ENCODE results near the gene SORL1. TPM values are rescaled to one million over a fixed set of nuclear protein-coding genes. Genes with fewer than 3 reads are reported as not detected.

The SORL1 gene
- total and polyA plus RNA-seq, 2 of the 8 experiments (the other 6 are each of a cell fraction or from before 2014, with no cell fraction given): 38.1 to 65.5 TPM

- no peaks in the 10 kb centered on the region for H3K36me3 ChIP-seq (ENCODE audit: control insufficient read depth in 2 of 4, insufficient read depth in 4 of 4, low read length in 3 of 4)
- H3K79me1 ChIP-seq (ENCODE audit: low read depth, low read length): no peaks in the 10 kb centered on the region
- H2AK5ac ChIP-seq (ENCODE audit: low read depth, low read length): no peak overlapping the region
- POLR2A ChIA-PET (ENCODE audit: partially characterized antibody): no interaction called here
- H4K91ac ChIP-seq (replicated peaks; ENCODE audit: insufficient read length, low read length): no peak overlapping the region
- H4K20me1 ChIP-seq (replicated peaks in 1 of 2; ENCODE audit: control insufficient read depth in 1 of 2, insufficient read depth in 2 of 2, low read length in 2 of 2): no peaks in the 10 kb centered on the region
- H3K23ac ChIP-seq (ENCODE audit: insufficient read length): no peak overlapping the region
- no peak overlapping the region for H2BK12ac ChIP-seq (ENCODE audit: low read depth, low read length)
- H4K5ac ChIP-seq (ENCODE audit: insufficient read length, low read depth, low read length): no peak overlapping the region
- no peak overlapping the region for H3K9ac ChIP-seq (replicated peaks in 1 of 4; ENCODE audit: extremely low read depth in 1 of 4, low read depth in 3 of 4, low read length in 3 of 4)
- H4K8ac ChIP-seq (ENCODE audit: extremely low read depth, insufficient read depth, low read length): no peak overlapping the region
- H2BK20ac ChIP-seq (ENCODE audit: low read length): no peak overlapping the region
- no peak overlapping the region for H3K14ac ChIP-seq (ENCODE audit: insufficient read length)
- TF ChIP-seq CBX8 (IDR thresholded peaks at IDR 0.05; ENCODE audit: borderline replicate concordance, low read depth, low read length) (no peak), TAF1 (IDR thresholded peaks at IDR 0.05; ENCODE audit: low read depth, low read length) (no peak)
- DNase-seq (ENCODE audit: low read depth in 1 of 2, low spot score in 2 of 2) (no peak), FAIRE-seq (no peak)
- no peaks in the 10 kb centered on the region for H3K27me3 ChIP-seq (replicated peaks in 1 of 4; ENCODE audit: control insufficient read depth in 3 of 4, extremely low read depth in 1 of 4, insufficient read depth in 3 of 4, low read length in 3 of 4)
- no peaks in the 10 kb centered on the region for H3K9me3 ChIP-seq (ENCODE audit: insufficient read depth in 2 of 2, low read depth in 1 of 2, low read length in 1 of 2)
- H3K23me2 ChIP-seq (ENCODE audit: low read depth, low read length): no peaks in the 10 kb centered on the region
- H3K18ac ChIP-seq (ENCODE audit: extremely low read depth, low read length): no peak overlapping the region
- H3K79me2 ChIP-seq (ENCODE audit: control insufficient read depth in 1 of 2, insufficient read depth in 2 of 2, low read length in 2 of 2): no peaks in the 10 kb centered on the region
- no peak overlapping the region for H3K4me2 ChIP-seq (ENCODE audit: insufficient read depth in 1 of 2, low read depth in 2 of 2, low read length in 2 of 2)
- H2BK120ac ChIP-seq (replicated peaks; ENCODE audit: low read depth, low read length): no peak overlapping the region
- H3K27ac ChIP-seq (ENCODE audit: low read depth, low read length): no peak overlapping the region
- no peaks in the 10 kb centered on the region for H3K4me1 ChIP-seq (replicated peaks in 1 of 4; ENCODE audit: control insufficient read depth in 3 of 4, insufficient read depth in 4 of 4, low read length in 3 of 4)
- WGBS, 2 experiments (ENCODE audit: extremely low coverage in 1 of 2, insufficient coverage in 1 of 2, insufficient read length in 1 of 2, insufficient replicate concordance in 2 of 2, low coverage in 1 of 2, low lambda C conversion rate in 2 of 2, missing lambda C conversion rate in 1 of 2): 62% methylated on average over 4 of the region's 4 CpGs; no CpG with 5 or more reads in 1 of the 2 experiments
- CTCF ChIA-PET (ENCODE audit: partially characterized antibody): interaction anchor here (0.8 to 2.6 kb wide), 4 partner anchors 8 to 115 kb away, joined by 3 to 9 read pairs (median 3); partner anchors contain the start of gene SORL1
- H2AFZ ChIP-seq (ENCODE audit: low read length): no peak overlapping the region
- H2BK15ac ChIP-seq (ENCODE audit: low read length): no peak overlapping the region
- H3K4me3 ChIP-seq (ENCODE audit: extremely low read depth in 1 of 4, insufficient read depth in 2 of 4, low read depth in 3 of 4, low read length in 4 of 4): no peak overlapping the region
- H3K56ac ChIP-seq (replicated peaks; ENCODE audit: insufficient read length, low read depth, low read length): no peak overlapping the region
- no peak overlapping the region for H3K4ac ChIP-seq (replicated peaks; ENCODE audit: insufficient read length, low read depth, low read length)
- H2BK5ac ChIP-seq (ENCODE audit: low read depth, low read length): no peak overlapping the region
Measured at GRCh38 chr11:121435132-121435531, 17.0 kb upstream of the SORL1 start.

Measured in H1 (cell line).